ENCODE results near the gene MLPH.

Gene MLPH

DNA sequence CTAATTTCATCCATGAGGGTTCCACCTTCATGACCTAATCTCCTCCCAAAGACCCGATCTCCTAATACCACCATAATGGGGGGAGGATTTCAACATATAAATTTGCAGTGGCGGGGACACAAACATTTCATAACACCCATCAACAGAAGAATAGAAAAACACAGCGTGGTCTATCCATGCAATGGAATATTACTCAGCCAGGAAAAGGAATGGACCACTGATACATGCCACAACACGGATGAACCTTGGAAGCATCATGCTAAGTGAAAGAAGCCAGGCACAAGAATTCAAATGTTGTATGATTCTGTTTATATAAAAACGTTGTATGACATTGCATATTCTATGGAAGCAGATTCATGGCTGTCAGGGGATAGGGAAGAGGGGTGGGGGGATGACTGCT, 82.0 kb downstream of the MLPH start:
- no peak overlapping the region for H3K4me3 ChIP-seq
- H3K4me2 ChIP-seq, result no peak overlapping the region
- no peaks in the 10 kb centered on the region for H3K27me3 ChIP-seq
- H3K9me3 ChIP-seq, result no peaks in the 10 kb centered on the region
- TF ChIP-seq Cebpa-rat (IDR thresholded peaks at IDR 0.05), result no peak
- H3K4me1 ChIP-seq, result peaks cover 37% of the 10 kb centered on the region
- no peak overlapping the region for H3K9ac ChIP-seq
- no peak overlapping the region for H3K27ac ChIP-seq
- H4K20me1 ChIP-seq, result peaks cover 9% of the 10 kb centered on the region; the same call in 1 of the 2 replicates
- H3K36me3 ChIP-seq, result 0 out of 2 replicates have a peak, but pooled peaks cover 7% of the 10 kb centered on the region

DNA sequence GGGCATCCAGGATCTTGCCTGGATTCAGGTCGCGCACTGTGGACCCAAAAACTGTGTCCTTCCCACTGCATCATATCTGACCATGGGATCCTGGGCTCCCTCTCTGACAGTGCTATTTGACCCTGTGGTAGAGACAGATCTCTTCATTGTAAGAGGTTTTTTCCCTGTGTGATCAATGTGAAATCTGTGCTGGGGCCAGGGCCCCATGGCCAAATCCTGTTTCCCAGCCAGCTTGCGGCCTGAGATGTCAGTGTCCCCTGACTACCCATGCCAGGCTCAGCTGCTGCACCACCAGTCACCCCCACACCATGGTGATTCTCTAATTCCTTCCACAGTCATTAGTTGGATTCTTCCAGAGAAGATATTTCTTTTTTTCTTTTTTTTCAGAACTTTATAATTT, 82.8 kb downstream of the MLPH start:
- TF ChIP-seq Cebpa-rat (IDR thresholded peaks at IDR 0.05), result no peak
- H3K9ac ChIP-seq, result no peak overlapping the region

DNA sequence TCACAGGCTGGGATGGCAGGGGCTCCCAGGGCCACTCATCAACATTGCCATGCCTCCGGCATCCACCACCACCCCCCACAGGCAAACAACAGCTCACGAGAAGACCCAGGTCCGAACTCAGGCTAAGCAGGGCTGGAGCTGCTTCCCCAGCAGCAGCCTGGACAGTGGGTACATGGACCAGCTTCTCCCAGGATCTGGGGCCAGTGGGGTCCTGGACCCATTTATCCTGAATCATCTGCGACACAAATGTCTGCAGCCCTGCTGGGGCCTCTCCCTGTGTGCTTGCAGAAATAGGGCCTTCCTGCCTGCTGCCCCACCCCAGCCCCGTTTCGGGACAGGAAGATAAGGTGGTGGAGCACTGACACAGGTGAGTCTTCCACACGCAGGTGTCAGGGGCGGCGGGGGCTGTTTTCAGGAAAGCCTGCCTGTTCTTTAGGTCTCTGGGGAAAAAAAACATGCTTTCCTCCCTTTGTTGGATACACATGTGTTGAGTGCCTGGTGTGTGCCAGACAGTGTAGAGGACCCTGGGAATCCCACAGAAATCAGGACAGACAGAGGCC, 83.8 kb downstream of the MLPH start:
- Histone ChIP-seq H4K20me1 (peaks cover 28% of the 10 kb centered on the region; the same call in 1 of the 2 replicates), H3K4me2 (no peak overlapping the region), H3K9ac (no peak overlapping the region), H3K36me3 (peaks cover 23% of the 10 kb centered on the region), H3K4me3 (no peak overlapping the region), H3K27me3 (no peaks in the 10 kb centered on the region), H3K27ac (no peak overlapping the region), H3K4me1 (peaks cover 55% of the 10 kb centered on the region), H3K9me3 (no peaks in the 10 kb centered on the region)
- TF ChIP-seq Cebpa-rat (IDR thresholded peaks at IDR 0.05), result no peak

More for the DNA sequence above, 82.8 kb downstream of the MLPH start:
- Histone ChIP-seq H3K9me3 (no peaks in the 10 kb centered on the region), H3K4me1 (peaks cover 45% of the 10 kb centered on the region), H4K20me1 (peaks cover 18% of the 10 kb centered on the region; the same call in 1 of the 2 replicates), H3K4me2 (no peak overlapping the region), H3K27me3 (no peaks in the 10 kb centered on the region), H3K27ac (no peak overlapping the region), H3K36me3 (peaks cover 14% of the 10 kb centered on the region), H3K4me3 (no peak overlapping the region)

DNA sequence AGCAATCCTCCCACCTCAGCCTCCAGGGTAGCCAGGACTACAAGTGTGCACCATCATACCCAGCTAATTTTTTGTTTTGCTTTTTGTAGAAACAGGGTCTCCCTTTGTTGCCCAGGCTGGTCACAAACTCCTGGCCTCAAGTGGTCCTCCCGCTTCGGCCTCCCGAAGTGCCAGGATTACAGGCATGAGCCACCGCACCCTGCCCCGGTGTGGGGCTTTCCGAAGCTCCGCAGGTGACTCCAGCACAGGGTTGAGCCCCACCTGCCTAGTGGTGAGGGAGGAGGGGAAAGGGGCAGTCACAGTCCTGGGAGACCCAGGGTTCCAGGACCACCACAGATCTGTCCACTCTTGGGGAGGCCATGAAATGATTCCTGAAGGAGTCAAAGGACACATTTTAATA, 84.5 kb downstream of the MLPH start:
- no peaks in the 10 kb centered on the region for H3K9me3 ChIP-seq
- H3K4me3 ChIP-seq, result no peak overlapping the region
- no peak overlapping the region for H3K27ac ChIP-seq
- no peak overlapping the region for H3K9ac ChIP-seq
- H3K4me1 ChIP-seq, result peaks cover 60% of the 10 kb centered on the region
- H4K20me1 ChIP-seq, result peaks cover 34% of the 10 kb centered on the region; the same call in 1 of the 2 replicates
- H3K4me2 ChIP-seq, result peak overlapping the region; percentile 20
- no peaks in the 10 kb centered on the region for H3K27me3 ChIP-seq
- TF ChIP-seq Cebpa-rat (IDR thresholded peaks at IDR 0.05), result no peak
- peaks cover 30% of the 10 kb centered on the region for H3K36me3 ChIP-seq

DNA sequence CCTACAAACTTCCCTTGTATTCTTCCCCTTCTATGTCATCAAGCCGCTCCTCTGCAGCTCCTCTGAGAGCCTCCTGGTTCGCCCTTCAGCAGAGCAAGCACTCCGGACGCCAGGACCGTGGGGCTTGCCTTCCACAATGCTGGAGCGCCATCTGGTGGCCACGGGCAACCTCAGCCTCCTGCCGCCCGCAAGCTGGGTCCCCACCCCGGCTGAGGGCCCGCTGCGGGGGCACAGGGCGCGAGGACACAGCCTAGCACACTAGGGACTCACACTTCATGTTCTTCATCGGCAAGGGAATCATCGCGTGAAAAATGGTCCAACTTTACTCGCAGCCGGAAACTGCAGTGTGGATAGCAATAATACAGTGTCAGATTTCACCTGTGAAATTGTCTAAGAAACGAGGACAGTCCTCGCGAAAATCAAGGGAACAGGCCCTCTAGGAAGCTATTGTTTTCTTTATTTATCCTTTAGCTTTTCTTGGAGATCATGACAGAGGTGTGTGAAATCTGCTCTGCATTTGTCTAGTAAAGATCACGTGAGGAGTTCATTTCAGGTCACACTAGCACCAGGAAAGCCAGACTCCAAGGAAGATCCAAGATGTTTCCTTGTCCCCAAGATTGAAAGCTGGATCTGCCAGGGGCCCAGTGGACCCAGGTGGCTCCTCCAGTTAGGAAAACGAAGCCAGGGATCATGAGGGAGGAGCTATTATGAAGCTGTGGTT, 85.1 kb downstream of the MLPH start:
- Histone ChIP-seq H3K4me1 (peaks cover 53% of the 10 kb centered on the region), H3K27me3 (no peaks in the 10 kb centered on the region), H3K9me3 (no peaks in the 10 kb centered on the region), H4K20me1 (peaks cover 34% of the 10 kb centered on the region; the same call in 1 of the 2 replicates), H3K36me3 (peaks cover 37% of the 10 kb centered on the region), H3K4me2 (peak overlapping the region; percentile 20), H3K9ac (0 out of 2 replicates have a peak overlapping the region, but pooled peaks have one; percentile 7), H3K4me3 (no peak overlapping the region), H3K27ac (no peak overlapping the region; the same call in 1 of the 2 replicates)
- no peak for TF ChIP-seq Cebpa-rat (IDR thresholded peaks at IDR 0.05)

DNA sequence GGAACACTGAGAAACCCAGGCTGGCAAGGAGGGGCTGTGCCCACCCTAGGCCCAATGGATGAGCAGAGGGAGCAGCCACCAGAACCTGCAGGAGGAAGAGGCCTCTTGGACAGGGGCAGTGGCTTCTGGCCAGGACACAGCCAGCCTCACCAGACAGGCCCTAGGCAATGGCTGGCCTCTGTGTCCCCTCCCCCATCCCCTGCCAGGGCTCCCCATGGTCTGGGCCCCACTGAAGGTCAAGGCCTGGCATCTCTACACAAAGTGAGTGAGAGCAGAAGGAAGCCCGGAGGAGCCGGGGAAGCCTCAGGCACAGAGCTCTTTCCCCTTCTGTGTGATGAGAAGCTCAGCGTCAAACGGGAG, 85.7 kb downstream of the MLPH start:
- peak overlapping the region; percentile 20; the same call in 1 of the 2 replicates for H3K4me2 ChIP-seq
- H3K27ac ChIP-seq, result no peak overlapping the region; the same call in 1 of the 2 replicates
- no peak overlapping the region for H3K4me3 ChIP-seq
- peaks cover 37% of the 10 kb centered on the region; the same call in 1 of the 2 replicates for H4K20me1 ChIP-seq
- H3K27me3 ChIP-seq, result no peaks in the 10 kb centered on the region
- H3K4me1 ChIP-seq, result peaks cover 51% of the 10 kb centered on the region
- no peak for TF ChIP-seq Cebpa-rat (IDR thresholded peaks at IDR 0.05)
- H3K36me3 ChIP-seq, result peaks cover 42% of the 10 kb centered on the region
- H3K9me3 ChIP-seq, result no peaks in the 10 kb centered on the region
- H3K9ac ChIP-seq, result no peak overlapping the region

DNA sequence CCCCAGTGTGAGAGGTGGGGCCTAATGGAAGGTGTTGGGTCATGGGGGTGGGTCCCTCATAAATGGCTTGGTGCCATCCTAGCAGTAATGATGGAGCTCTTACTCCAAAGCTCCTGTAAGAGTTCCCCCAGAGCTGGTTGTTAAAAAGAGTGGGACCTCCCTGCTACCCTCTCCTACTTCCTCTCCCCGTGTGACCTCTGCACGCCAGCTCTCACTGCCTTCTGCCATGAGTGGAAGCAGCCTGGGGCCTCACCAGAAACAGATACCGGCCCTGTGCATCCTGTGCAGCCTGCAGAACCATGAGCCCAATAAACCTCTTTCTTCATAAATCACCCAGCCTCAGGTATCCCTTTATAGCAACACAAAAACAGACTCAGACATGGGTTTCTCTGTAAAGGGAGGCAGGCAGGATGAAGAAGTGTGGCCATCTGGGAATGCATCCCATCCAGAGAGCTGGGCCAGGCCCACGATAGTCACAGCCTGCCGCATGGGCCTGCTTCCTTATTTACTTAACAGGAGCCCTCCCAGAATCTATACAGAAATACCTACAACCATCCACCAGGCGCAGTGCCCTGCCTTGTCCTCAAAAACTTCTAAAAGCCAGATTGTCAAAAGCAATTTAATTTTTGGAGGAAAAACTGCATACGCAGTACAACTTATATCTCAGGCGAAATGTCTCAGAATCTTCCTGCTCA, 86.8 kb downstream of the MLPH start:
- Histone ChIP-seq H3K4me1 (peaks cover 51% of the 10 kb centered on the region), H3K4me3 (no peak overlapping the region), H3K27me3 (no peaks in the 10 kb centered on the region), H3K36me3 (peaks cover 54% of the 10 kb centered on the region), H3K9me3 (no peaks in the 10 kb centered on the region), H3K4me2 (peak overlapping the region; percentile 30), H4K20me1 (peaks cover 47% of the 10 kb centered on the region; the same call in 1 of the 2 replicates), H3K9ac (0 out of 2 replicates have a peak overlapping the region, but pooled peaks have one; percentile 7), H3K27ac (peak overlapping the region; percentile 48; the same call in 1 of the 2 replicates)
- no peak for TF ChIP-seq Cebpa-rat (IDR thresholded peaks at IDR 0.05)

DNA sequence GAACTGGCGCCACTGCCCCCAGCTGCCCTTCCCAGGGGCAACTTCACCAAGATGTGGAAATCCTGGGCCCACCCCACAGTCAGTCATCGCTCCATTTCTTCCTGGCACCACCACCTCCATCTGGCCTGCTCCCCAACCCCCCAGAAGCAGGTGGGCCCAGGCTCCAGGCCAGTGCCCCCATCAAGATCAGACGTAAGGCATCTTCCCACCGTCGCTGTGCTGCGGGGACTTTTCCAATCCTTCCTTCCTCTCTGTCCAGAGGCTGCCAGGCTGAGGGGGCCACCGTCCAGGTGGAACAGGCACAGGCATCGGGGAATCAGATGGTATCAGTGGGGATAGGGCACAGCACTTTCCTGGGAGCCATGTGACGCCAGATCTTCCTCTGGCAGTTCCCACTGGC, 87.4 kb downstream of the MLPH start:
- Histone ChIP-seq H3K4me2 (peak overlapping the region; percentile 30), H3K9me3 (no peaks in the 10 kb centered on the region), H3K27me3 (no peaks in the 10 kb centered on the region), H3K4me3 (no peak overlapping the region), H3K36me3 (peaks cover 59% of the 10 kb centered on the region), H3K9ac (peak overlapping the region; percentile 7; the same call in 1 of the 2 replicates), H3K4me1 (peaks cover 54% of the 10 kb centered on the region), H4K20me1 (peaks cover 53% of the 10 kb centered on the region; the same call in 1 of the 2 replicates), H3K27ac (peak overlapping the region; percentile 48)
- no peak for TF ChIP-seq Cebpa-rat (IDR thresholded peaks at IDR 0.05)

DNA sequence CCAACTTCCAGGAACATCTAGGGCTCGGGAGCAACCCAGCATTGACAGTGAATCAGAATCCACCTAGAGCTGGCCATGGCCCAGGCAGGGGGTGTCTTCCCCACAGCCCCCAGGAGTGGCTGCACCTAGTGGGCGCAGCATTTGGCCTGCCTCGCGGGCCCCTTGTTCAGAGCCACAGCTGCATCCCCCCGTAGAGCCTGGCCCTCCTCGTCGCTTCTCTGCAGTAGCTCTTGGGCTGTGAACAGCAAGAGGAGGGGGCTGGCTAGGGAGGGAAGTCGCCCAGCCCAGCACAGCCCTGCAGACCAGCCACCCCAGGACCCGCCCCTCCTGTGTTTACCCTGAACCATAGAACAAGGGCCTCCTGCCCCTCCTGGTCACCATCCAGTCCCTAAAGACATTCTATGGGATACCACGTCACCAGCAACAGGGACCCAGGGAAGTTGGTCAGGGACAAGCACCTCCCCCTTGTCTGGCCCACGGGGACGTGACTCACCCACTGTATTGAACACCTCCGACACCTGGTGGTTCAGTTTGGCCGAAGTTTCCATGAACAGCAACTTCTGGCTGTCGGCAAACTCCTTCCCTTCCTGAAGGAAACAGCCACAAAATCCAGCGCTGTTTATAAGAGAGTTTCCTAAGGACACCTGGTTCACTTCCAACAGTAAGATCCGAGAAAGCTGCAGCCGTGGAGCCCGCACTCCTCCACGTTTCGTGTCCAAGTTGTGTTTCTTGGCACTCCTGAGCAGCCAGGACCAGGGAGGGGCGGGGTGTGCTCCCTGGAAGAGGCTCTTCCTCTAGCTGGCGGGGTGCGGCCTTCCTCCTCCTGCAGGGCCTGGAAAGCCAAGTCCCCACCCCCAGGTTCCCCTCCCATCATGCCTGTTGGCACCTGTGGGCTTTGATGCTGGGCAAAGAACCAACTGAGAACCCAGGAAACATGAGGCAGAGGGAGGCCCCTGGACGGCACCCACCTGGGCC, 88.1 kb downstream of the MLPH start:
- no peak for TF ChIP-seq Cebpa-rat (IDR thresholded peaks at IDR 0.05)
- peak overlapping the region; percentile 7; the same call in 1 of the 2 replicates for H3K9ac ChIP-seq
- peaks cover 67% of the 10 kb centered on the region for H3K36me3 ChIP-seq
- H3K4me3 ChIP-seq, result no peak overlapping the region
- H3K9me3 ChIP-seq, result no peaks in the 10 kb centered on the region
- peak overlapping the region; percentile 30 for H3K4me2 ChIP-seq
- no peaks in the 10 kb centered on the region for H3K27me3 ChIP-seq
- peak overlapping the region; percentile 48 for H3K27ac ChIP-seq
- H3K4me1 ChIP-seq, result peaks cover 61% of the 10 kb centered on the region
- peaks cover 57% of the 10 kb centered on the region; the same call in 1 of the 2 replicates for H4K20me1 ChIP-seq
